ENCODE measurements around the gene NOL7. TPM values are rescaled to one million over a fixed set of nuclear protein-coding genes. Genes with fewer than 3 reads are reported as not detected.
A peak's percentile ranks its signal among the peaks of the same experiment; 100 is the strongest.

The NOL7 gene
- total RNA-seq, 1 donor from 2014 or later: 53.8 TPM

DNA sequence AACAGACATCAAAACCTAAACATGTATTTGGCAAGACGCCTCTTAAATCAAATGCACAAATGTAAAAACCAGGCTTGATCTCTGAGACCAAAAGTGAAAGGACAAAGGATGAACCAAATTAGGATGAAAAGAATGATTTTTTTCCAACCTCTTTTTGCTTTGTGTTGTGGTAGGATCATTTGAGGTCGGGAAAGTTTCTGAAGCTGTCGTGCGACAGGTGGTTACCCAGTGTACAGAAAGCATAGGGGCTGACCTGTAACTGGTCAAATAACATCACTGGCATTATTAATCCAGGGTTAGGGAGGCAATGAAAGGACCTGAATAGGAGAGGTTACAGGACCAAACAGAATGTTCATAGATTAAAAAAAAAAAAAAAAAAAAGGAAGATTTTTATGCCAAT is 18.1 kb upstream of the NOL7 start:
- H3K27ac Mint-ChIP-seq: no peak overlapping the region

DNA sequence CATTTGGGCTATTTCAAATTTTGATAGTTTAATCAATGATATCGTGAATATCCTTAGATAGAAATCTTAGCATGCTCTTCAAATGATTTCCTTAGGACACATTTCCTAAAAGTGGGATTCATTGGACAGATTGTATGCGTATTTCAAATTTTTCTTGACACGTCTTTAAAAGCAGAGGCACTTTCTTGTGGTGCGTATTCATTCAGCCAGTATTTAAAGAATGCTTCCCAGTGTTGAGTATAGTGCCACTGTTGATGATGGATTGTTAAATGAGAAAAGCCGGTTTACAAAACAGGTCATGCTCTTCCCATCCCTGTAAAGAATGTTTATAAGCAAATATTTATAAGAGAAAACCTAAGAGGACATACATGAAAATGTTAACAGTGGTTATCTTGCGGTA is 15.1 kb upstream of the NOL7 start:
- Mint-ChIP-seq H3K4me1 (ENCODE audit: unreplicated experiment) (peaks cover 4% of the 10 kb centered on the region), H3K9me3 (no peaks in the 10 kb centered on the region), H3K27ac (peak overlapping the region; percentile 33), H3K27me3 (no peaks in the 10 kb centered on the region), H3K4me3 (no peak overlapping the region), H3K36me3 (peaks cover 27% of the 10 kb centered on the region)
- TF ChIP-seq, protein P1, sequence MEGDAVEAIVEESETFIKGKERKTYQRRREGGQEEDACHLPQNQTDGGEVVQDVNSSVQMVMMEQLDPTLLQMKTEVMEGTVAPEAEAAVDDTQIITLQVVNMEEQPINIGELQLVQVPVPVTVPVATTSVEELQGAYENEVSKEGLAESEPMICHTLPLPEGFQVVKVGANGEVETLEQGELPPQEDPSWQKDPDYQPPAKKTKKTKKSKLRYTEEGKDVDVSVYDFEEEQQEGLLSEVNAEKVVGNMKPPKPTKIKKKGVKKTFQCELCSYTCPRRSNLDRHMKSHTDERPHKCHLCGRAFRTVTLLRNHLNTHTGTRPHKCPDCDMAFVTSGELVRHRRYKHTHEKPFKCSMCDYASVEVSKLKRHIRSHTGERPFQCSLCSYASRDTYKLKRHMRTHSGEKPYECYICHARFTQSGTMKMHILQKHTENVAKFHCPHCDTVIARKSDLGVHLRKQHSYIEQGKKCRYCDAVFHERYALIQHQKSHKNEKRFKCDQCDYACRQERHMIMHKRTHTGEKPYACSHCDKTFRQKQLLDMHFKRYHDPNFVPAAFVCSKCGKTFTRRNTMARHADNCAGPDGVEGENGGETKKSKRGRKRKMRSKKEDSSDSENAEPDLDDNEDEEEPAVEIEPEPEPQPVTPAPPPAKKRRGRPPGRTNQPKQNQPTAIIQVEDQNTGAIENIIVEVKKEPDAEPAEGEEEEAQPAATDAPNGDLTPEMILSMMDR (conservative IDR thresholded peaks at IDR 0.05): no peak
- DNase-seq (ENCODE audit: extremely low spot score, unreplicated experiment): no peak

More for the DNA sequence above, 18.1 kb upstream of the NOL7 start:
- TF ChIP-seq, protein P1 (conservative IDR thresholded peaks at IDR 0.05): no peak
- Mint-ChIP-seq H3K4me3 (no peak overlapping the region), H3K36me3 (peaks cover 26% of the 10 kb centered on the region), H3K4me1 (ENCODE audit: unreplicated experiment) (peaks cover 4% of the 10 kb centered on the region), H3K27me3 (no peaks in the 10 kb centered on the region), H3K9me3 (no peaks in the 10 kb centered on the region)
- DNase-seq (ENCODE audit: extremely low spot score, unreplicated experiment): no peak

DNA sequence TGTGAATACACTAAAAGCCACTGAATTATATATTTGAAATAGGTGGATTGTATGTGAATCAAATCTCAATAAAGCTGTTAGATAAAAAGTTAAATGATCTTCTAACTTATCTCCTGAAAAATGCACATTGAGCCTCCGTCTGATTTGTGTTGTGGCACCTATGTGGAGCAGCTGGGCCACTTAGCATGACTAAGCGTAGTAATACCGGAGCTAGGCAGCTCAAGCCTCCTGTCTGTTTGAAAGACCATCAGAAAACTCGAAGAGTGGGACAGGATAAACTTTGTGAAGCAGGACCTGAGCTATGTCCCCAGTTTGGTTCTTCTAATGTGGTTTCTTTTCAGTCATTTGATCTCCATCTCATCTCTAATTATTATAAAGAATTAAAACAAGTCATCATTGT is 11.0 kb upstream of the NOL7 start:
- Mint-ChIP-seq H3K4me3 (no peak overlapping the region), H3K27me3 (no peaks in the 10 kb centered on the region), H3K36me3 (peaks cover 30% of the 10 kb centered on the region), H3K4me1 (ENCODE audit: unreplicated experiment) (no peaks in the 10 kb centered on the region), H3K9me3 (no peaks in the 10 kb centered on the region), H3K27ac (no peak overlapping the region)
- TF ChIP-seq, protein P1 (conservative IDR thresholded peaks at IDR 0.05): no peak
- no peak for DNase-seq (ENCODE audit: extremely low spot score, unreplicated experiment)

DNA sequence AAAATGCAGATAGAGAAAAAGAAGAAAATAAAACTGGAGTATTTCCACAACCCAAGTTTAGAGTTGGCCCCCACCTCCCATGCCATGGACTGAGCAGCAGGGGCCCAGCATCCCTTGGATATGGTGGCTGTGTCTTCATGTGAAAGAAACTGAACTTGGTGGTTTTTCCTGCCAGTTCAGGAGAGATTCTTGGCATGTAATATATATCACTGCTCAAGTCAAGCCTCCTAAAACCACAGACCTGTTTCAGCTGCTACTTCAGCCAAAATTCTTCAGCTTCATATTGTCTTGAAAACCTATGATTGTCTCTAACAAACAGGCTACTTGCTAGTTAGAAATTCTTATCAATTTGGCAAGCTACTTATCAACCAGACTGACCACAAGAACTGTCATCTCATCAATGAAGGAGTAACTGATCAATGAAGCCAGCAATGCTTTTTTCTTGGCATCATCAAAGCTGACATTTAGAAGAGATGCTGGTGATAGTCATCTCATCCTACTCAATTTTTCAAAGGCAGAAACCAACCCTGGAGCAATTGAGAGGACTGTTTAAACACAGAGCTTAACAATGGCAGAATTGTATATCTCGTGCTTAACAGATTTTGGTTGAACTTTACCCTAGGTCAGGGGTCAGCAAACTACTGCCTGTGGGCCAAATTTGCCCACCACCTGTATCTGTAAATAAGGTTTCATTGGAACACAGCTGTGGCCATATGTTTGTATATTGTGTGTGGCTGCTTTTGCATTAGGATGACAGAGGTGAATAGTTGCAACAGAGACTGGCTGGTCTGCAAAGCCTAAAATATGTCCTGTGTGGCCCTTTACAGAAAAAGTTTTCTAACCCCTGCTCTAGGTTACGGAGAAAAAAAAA is 10.4 kb upstream of the NOL7 start:
- Mint-ChIP-seq H3K27me3 (no peaks in the 10 kb centered on the region), H3K36me3 (peaks cover 26% of the 10 kb centered on the region)

DNA sequence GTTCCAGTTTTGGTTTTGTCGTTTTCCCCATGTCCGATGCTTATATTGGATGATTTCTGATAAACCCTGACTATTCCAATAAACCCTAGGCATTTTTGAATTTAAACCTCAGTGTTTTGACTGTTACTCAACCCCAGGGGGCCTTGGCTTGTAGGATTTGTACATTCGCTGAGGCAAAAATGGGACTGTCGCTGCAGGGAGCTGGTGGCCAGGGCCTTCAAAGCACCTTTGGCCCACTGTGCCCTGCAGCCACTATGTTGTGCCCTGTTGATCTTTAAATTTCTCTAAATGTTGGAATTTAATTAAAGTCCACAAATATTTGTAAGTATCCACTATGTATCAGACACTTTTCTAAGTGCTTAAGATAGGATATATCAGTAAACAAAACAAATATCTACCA is 9.5 kb upstream of the NOL7 start:
- Mint-ChIP-seq H3K27ac (no peak overlapping the region), H3K9me3 (no peaks in the 10 kb centered on the region), H3K4me1 (ENCODE audit: unreplicated experiment) (no peaks in the 10 kb centered on the region), H3K36me3 (peaks cover 23% of the 10 kb centered on the region), H3K27me3 (no peaks in the 10 kb centered on the region), H3K4me3 (no peak overlapping the region)
- TF ChIP-seq, protein P1 (conservative IDR thresholded peaks at IDR 0.05): no peak
- DNase-seq (ENCODE audit: extremely low spot score, unreplicated experiment): no peak

More for the DNA sequence above, 10.4 kb upstream of the NOL7 start:
- TF ChIP-seq, protein P1 (conservative IDR thresholded peaks at IDR 0.05): no peak
- H3K4me3 Mint-ChIP-seq: no peak overlapping the region
- no peaks in the 10 kb centered on the region for H3K4me1 Mint-ChIP-seq (ENCODE audit: unreplicated experiment)
- no peak for DNase-seq (ENCODE audit: extremely low spot score, unreplicated experiment)
- H3K9me3 Mint-ChIP-seq: no peaks in the 10 kb centered on the region
- no peak overlapping the region for H3K27ac Mint-ChIP-seq

Data from type B pancreatic cell (in vitro differentiated cells).